SK-N-SH (cell line): ENCODE measurements around the gene KRT33B.
"Not testable (repeated sequence)": the region's sequence is repeated elsewhere in the genome, so short reads cannot be mapped to it uniquely, and the experiment has no call there.

Experiments
- EP300 ChIP-seq, 2 experiments: IDR thresholded peaks; 2 replicates each; pipeline versions ENCODE4 v1.4.0 to v1.6.1; 2012; ENCODE audit warnings: borderline replicate concordance in 1 of 2, low read depth in 1 of 2, low read length in 1 of 2
- POLR2AphosphoS5 ChIP-seq: IDR thresholded peaks from 2 replicates; pipeline ENCODE4 v1.6.1; 2012; ENCODE audit warnings: low read depth, low read length
- TEAD4 ChIP-seq: IDR thresholded peaks from 2 replicates; pipeline ENCODE4 v1.4.0; 2012; ENCODE audit warnings: mild to moderate bottlenecking, borderline replicate concordance; ENCODE audit not compliant: insufficient read depth
- YY1 ChIP-seq: IDR thresholded peaks from 2 replicates; pipeline ENCODE4 v1.4.0; 2012; ENCODE audit warnings: low read depth, mild to moderate bottlenecking
- TF ChIP-seq, protein P1 (sequence below): fragments of 200-600 bp; sonication (generic); IDR thresholded peaks from 2 replicates; pipeline ENCODE4 v1.6.1; 2017; ENCODE audit warnings: antibody characterized with exemption, mild to moderate bottlenecking, moderate library complexity

DNA sequence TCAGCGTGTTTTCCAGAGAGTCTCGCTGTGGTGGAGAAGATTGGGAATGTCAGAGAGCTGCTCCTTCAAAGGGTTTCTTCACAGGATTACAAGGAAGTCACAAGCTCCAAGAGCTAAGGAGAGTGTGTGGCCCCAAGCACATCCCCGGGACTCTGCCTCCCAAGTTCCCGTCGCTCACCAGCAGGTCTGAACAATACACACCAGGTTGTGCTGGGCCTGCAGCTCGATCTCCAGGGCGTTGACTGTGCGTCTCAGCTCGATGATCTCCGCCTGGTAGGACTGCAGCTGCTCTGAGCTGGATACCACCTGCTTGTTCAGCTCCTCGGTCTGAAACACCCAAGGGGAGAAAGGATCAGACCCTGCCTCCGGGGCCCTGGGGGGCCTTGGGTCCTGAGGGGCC is 25.4 kb upstream of the KRT33B start:
- TF ChIP-seq, protein P1, sequence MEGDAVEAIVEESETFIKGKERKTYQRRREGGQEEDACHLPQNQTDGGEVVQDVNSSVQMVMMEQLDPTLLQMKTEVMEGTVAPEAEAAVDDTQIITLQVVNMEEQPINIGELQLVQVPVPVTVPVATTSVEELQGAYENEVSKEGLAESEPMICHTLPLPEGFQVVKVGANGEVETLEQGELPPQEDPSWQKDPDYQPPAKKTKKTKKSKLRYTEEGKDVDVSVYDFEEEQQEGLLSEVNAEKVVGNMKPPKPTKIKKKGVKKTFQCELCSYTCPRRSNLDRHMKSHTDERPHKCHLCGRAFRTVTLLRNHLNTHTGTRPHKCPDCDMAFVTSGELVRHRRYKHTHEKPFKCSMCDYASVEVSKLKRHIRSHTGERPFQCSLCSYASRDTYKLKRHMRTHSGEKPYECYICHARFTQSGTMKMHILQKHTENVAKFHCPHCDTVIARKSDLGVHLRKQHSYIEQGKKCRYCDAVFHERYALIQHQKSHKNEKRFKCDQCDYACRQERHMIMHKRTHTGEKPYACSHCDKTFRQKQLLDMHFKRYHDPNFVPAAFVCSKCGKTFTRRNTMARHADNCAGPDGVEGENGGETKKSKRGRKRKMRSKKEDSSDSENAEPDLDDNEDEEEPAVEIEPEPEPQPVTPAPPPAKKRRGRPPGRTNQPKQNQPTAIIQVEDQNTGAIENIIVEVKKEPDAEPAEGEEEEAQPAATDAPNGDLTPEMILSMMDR, result not testable (repeated sequence)
- not testable (repeated sequence) for TF ChIP-seq EP300 (IDR thresholded peaks at IDR 0.05; ENCODE audit: borderline replicate concordance in 1 of 2, low read depth in 1 of 2, low read length in 1 of 2); YY1; TEAD4; POLR2AphosphoS5
